NCI-H2227 (cell line): ENCODE results near the gene SLC30A7.

Experiments used
- DNase-seq: peaks from one replicate; lab custom pipeline; 2025; ENCODE audit not compliant: unreplicated experiment; lab: John Stamatoyannopoulos, UW

The SLC30A7 gene

GRCh38 chr1:101025283-101025656 is 129.4 kb downstream of the SLC30A7 start:
- DNase-seq, result peak; percentile 41

- DNase-seq, result peak; percentile 94
Measured at GRCh38 chr1:101025657-101026429, 130.0 kb downstream of the SLC30A7 start, which contains the start of gene DPH5. Gene DPH5 (minus strand): TSS chr1:101025784. CDS start chr1:101025443, 341 bp downstream.

- no peak for DNase-seq
Measured at GRCh38 chr1:101026430-101026788, 130.5 kb downstream of the SLC30A7 start.

GRCh38 chr1:101027194-101027772 is 131.4 kb downstream of the SLC30A7 start:
- DNase-seq, result no peak

- no peak for DNase-seq
Measured at GRCh38 chr1:101028466-101028865, 132.6 kb downstream of the SLC30A7 start.

GRCh38 chr1:101029184-101029583 is 133.3 kb downstream of the SLC30A7 start:
- DNase-seq, result no peak

GRCh38 chr1:101030881-101031280 is 135.0 kb downstream of the SLC30A7 start:
- no peak for DNase-seq
